A549 (cell line): ENCODE data around the gene RUNX1.

Experiments
- CBX2 ChIP-seq: fragments of 200-600 bp; sonication (generic); IDR thresholded peaks from 2 replicates; pipeline ENCODE4 v1.6.1; 2016; ENCODE audit warnings: low read depth, mild to moderate bottlenecking, borderline replicate concordance
- CBX8 ChIP-seq: fragments of 200-600 bp; sonication (generic); IDR thresholded peaks from 2 replicates; pipeline ENCODE4 v1.6.1; 2016
- EHMT2 ChIP-seq: fragments of 200-600 bp; sonication (generic); IDR thresholded peaks from 2 replicates; pipeline ENCODE4 v1.6.1; 2016; ENCODE audit warnings: antibody characterized with exemption, low read depth, mild to moderate bottlenecking, moderate library complexity
- EP300 ChIP-seq, 2 experiments: fragments of >200 bp; sonication (Bioruptor Twin); formaldehyde crosslinking; IDR thresholded peaks; 2 replicates in 1 of 2; 3 replicates in 1 of 2; pipeline ENCODE4 v1.6.1; 2016 to 2017
- HDAC2 ChIP-seq: fragments of 200-600 bp; sonication (generic); IDR thresholded peaks from 2 replicates; pipeline ENCODE4 v1.6.1; 2016
- POLR2A ChIP-seq: IDR thresholded peaks from 2 replicates; pipeline ENCODE4 v1.6.1; 2012; ENCODE audit warnings: mild to moderate bottlenecking, low read length
- RCOR1 ChIP-seq: fragments of 150-350 bp; IDR thresholded peaks from 2 replicates; pipeline ENCODE4 v1.6.1; 2014; ENCODE audit warnings: antibody characterized with exemption, low read length, low read depth
- RFX5 ChIP-seq: fragments of 450-650 bp; IDR thresholded peaks from 2 replicates; pipeline ENCODE4 v1.7.1; 2014; ENCODE audit warnings: antibody characterized with exemption, mild to moderate bottlenecking, moderate library complexity
- TF ChIP-seq, protein P1 (sequence below): fragments of >200 bp; sonication (Bioruptor Twin); formaldehyde crosslinking; IDR thresholded peaks from 3 replicates; pipeline ENCODE4 v1.5.1; 2016
- TF ChIP-seq, protein P2 (sequence below): fragments of 200-600 bp; sonication (generic); IDR thresholded peaks from 2 replicates; pipeline ENCODE4 v1.6.1; 2016; ENCODE audit warnings: antibody characterized with exemption, mild to moderate bottlenecking, moderate library complexity

GRCh38 chr21:35017256-35017655, 31.8 kb downstream of the RUNX1 start:
- TF ChIP-seq, protein P1, sequence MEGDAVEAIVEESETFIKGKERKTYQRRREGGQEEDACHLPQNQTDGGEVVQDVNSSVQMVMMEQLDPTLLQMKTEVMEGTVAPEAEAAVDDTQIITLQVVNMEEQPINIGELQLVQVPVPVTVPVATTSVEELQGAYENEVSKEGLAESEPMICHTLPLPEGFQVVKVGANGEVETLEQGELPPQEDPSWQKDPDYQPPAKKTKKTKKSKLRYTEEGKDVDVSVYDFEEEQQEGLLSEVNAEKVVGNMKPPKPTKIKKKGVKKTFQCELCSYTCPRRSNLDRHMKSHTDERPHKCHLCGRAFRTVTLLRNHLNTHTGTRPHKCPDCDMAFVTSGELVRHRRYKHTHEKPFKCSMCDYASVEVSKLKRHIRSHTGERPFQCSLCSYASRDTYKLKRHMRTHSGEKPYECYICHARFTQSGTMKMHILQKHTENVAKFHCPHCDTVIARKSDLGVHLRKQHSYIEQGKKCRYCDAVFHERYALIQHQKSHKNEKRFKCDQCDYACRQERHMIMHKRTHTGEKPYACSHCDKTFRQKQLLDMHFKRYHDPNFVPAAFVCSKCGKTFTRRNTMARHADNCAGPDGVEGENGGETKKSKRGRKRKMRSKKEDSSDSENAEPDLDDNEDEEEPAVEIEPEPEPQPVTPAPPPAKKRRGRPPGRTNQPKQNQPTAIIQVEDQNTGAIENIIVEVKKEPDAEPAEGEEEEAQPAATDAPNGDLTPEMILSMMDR = no peak
- TF ChIP-seq POLR2A (no peak), CBX8 (no peak), RCOR1 (no peak), RFX5 (no peak), CBX2 (no peak), EHMT2 (no peak), HDAC2 (no peak), EP300 (IDR thresholded peaks at IDR 0.05) (no peak)
- TF ChIP-seq, protein P2, sequence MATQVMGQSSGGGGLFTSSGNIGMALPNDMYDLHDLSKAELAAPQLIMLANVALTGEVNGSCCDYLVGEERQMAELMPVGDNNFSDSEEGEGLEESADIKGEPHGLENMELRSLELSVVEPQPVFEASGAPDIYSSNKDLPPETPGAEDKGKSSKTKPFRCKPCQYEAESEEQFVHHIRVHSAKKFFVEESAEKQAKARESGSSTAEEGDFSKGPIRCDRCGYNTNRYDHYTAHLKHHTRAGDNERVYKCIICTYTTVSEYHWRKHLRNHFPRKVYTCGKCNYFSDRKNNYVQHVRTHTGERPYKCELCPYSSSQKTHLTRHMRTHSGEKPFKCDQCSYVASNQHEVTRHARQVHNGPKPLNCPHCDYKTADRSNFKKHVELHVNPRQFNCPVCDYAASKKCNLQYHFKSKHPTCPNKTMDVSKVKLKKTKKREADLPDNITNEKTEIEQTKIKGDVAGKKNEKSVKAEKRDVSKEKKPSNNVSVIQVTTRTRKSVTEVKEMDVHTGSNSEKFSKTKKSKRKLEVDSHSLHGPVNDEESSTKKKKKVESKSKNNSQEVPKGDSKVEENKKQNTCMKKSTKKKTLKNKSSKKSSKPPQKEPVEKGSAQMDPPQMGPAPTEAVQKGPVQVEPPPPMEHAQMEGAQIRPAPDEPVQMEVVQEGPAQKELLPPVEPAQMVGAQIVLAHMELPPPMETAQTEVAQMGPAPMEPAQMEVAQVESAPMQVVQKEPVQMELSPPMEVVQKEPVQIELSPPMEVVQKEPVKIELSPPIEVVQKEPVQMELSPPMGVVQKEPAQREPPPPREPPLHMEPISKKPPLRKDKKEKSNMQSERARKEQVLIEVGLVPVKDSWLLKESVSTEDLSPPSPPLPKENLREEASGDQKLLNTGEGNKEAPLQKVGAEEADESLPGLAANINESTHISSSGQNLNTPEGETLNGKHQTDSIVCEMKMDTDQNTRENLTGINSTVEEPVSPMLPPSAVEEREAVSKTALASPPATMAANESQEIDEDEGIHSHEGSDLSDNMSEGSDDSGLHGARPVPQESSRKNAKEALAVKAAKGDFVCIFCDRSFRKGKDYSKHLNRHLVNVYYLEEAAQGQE = no peak
